SK-N-MC (cell line): ENCODE measurements around the gene PNO1.

Source experiments
- DNase-seq: peaks from one replicate; pipeline ENCODE4 v3.0.0-alpha.2; 2011; ENCODE audit warnings: low read depth, low spot score
- H3K27ac ChIP-seq: fragments of 200-600 bp; sonication (generic); 2 replicates; pipeline ENCODE4 v1.5.1; 2016; ENCODE audit warnings: mixed run types
- H3K36me3 ChIP-seq: fragments of 200-600 bp; sonication (generic); 2 replicates; pipeline ENCODE4 v1.6.1; 2017; ENCODE audit warnings: antibody characterized with exemption, low read length, mixed read lengths; ENCODE audit not compliant: insufficient read depth
- H3K4me3 ChIP-seq: fragments of 200-600 bp; sonication (generic); 2 replicates; pipeline ENCODE4 v1.5.1; 2016
- H3K9ac ChIP-seq: fragments of 200-600 bp; sonication (generic); 2 replicates; pipeline ENCODE4 v1.8.0; 2017; ENCODE audit warnings: mixed run types, mixed read lengths; ENCODE audit not compliant: insufficient read length
- H3K9me3 ChIP-seq: fragments of 200-600 bp; sonication (generic); 2 replicates; pipeline ENCODE4 v1.6.1; 2017; ENCODE audit warnings: low read depth, mild to moderate bottlenecking, antibody characterized with exemption, low read length, moderate library complexity, mixed read lengths
- EZH2 ChIP-seq: fragments of 200-600 bp; sonication (generic); IDR thresholded peaks from one replicate; pipeline ENCODE4 v1.6.1; 2017; ENCODE audit warnings: antibody characterized with exemption
- FOXP2 ChIP-seq: optimal IDR thresholded peaks from 2 replicates; pipeline ENCODE3; 2011; ENCODE audit warnings: mild to moderate bottlenecking, moderate library complexity; ENCODE audit not compliant: insufficient read depth; ENCODE audit errors: extremely low read length, control extremely low read depth
- POLR2AphosphoS5 ChIP-seq: IDR thresholded peaks from 2 replicates; pipeline ENCODE4 v1.6.1; 2012; ENCODE audit warnings: mild to moderate bottlenecking, low read depth, low read length, borderline replicate concordance

Gene PNO1

GRCh38 chr2:68151037-68151436 is 6.7 kb upstream of the PNO1 start:
- H3K9me3 ChIP-seq, result no peaks in the 10 kb centered on the region
- no peaks in the 10 kb centered on the region for H3K36me3 ChIP-seq
- H3K27ac ChIP-seq, result no peak overlapping the region; the same call in 1 of the 2 replicates
- H3K9ac ChIP-seq, result no peak overlapping the region
- TF ChIP-seq POLR2AphosphoS5 (no peak), FOXP2 (no peak), EZH2 (no peak)
- DNase-seq, result no peak
- no peak overlapping the region for H3K4me3 ChIP-seq

DNA sequence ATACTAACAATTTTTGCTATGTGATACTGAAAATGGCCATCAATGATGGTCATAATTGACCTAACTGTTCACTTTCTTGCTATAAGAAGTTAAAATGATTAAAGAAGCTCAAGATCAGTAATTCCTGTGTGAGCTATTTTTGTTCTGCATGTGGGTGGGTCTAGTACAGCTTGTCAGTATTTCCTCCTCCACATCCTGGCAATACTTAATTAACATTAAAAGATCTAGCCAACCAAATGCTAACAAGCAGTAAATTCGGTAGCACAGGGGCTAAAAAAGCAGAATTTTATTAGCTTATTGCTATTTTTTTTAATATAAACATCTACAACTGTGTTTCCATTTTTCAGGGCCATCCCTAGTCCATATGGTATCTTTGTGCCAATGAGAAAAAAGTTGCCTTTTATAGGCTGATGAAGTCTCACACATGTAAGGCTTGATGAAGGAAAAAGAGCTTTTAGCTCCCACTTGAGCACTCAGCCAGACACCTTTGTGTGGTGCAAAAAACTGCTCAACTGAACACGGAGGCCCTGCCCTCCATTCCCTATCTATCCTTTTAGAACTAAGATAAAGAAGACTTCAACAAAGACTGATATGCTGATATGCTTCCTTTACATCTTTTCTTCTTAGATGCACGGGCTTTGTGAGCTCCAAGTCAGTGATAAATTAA is 4.9 kb upstream of the PNO1 start:
- Histone ChIP-seq H3K9ac (no peak overlapping the region), H3K27ac (no peak overlapping the region), H3K9me3 (no peaks in the 10 kb centered on the region), H3K4me3 (no peak overlapping the region), H3K36me3 (no peaks in the 10 kb centered on the region)
- no peak for DNase-seq
- TF ChIP-seq POLR2AphosphoS5, result no peak
- TF ChIP-seq EZH2, result no peak
- no peak for TF ChIP-seq FOXP2

- Histone ChIP-seq H3K27ac (no peak overlapping the region), H3K9me3 (no peaks in the 10 kb centered on the region), H3K36me3 (peaks cover 14% of the 10 kb centered on the region), H3K9ac (no peak overlapping the region), H3K4me3 (no peak overlapping the region)
- TF ChIP-seq FOXP2, result no peak
- TF ChIP-seq EZH2, result no peak
- no peak for TF ChIP-seq POLR2AphosphoS5
- DNase-seq, result no peak
Measured at GRCh38 chr2:68155618-68156017, 2.1 kb upstream of the PNO1 start.

- Histone ChIP-seq H3K4me3 (peak overlapping the region; percentile 94), H3K36me3 (peaks cover 22% of the 10 kb centered on the region), H3K9me3 (no peaks in the 10 kb centered on the region), H3K27ac (no peak overlapping the region), H3K9ac (peak overlapping the region; percentile 94)
- TF ChIP-seq FOXP2 (no peak), POLR2AphosphoS5 (no peak), EZH2 (no peak)
- no peak for DNase-seq
Measured at GRCh38 chr2:68156419-68156818, 1.3 kb upstream of the PNO1 start.

GRCh38 chr2:68157002-68157401 is 686 bp upstream of the PNO1 start:
- DNase-seq, result no peak
- TF ChIP-seq FOXP2, result no peak
- no peak for TF ChIP-seq POLR2AphosphoS5
- no peak for TF ChIP-seq EZH2

DNA sequence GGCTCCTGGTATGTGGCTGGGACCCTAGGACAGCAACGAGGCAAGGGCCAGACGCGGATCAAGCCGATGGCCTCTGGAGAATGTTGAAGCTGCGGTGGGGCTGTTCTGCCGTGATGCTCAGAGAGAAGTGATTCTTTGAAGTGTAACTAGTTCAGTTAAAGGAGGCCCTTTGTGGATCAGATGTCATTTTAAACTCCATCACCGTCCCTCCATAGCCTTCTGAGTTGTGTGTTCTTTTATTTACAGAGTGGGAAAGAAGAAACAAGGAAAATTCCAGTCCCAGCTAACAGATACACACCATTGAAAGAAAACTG is 403 bp downstream of the PNO1 start:
- H3K4me3 ChIP-seq, result peak overlapping the region; percentile 94
- peaks cover 37% of the 10 kb centered on the region for H3K36me3 ChIP-seq
- peak overlapping the region; percentile 94 for H3K9ac ChIP-seq
- no peak for TF ChIP-seq FOXP2
- no peak for TF ChIP-seq POLR2AphosphoS5
- no peak for TF ChIP-seq EZH2
- DNase-seq, result no peak
- H3K9me3 ChIP-seq, result no peaks in the 10 kb centered on the region
- peak overlapping the region; percentile 99 for H3K27ac ChIP-seq

More at GRCh38 chr2:68157002-68157401, 686 bp upstream of the PNO1 start:
- Histone ChIP-seq H3K9me3 (no peaks in the 10 kb centered on the region), H3K9ac (peak overlapping the region; percentile 94), H3K4me3 (peak overlapping the region; percentile 94), H3K36me3 (peaks cover 28% of the 10 kb centered on the region), H3K27ac (peak overlapping the region; percentile 99; the same call in 1 of the 2 replicates)

- no peak for DNase-seq
- H3K27ac ChIP-seq, result no peak overlapping the region
- peaks cover 77% of the 10 kb centered on the region for H3K36me3 ChIP-seq
- H3K4me3 ChIP-seq, result no peak overlapping the region
- no peak for TF ChIP-seq EZH2
- TF ChIP-seq POLR2AphosphoS5, result no peak
- no peak for TF ChIP-seq FOXP2
- no peaks in the 10 kb centered on the region for H3K9me3 ChIP-seq
- H3K9ac ChIP-seq, result no peak overlapping the region
Measured at GRCh38 chr2:68163641-68164040, 6.0 kb downstream of the PNO1 start.

- Histone ChIP-seq H3K27ac (no peak overlapping the region), H3K4me3 (no peak overlapping the region), H3K36me3 (peaks cover 77% of the 10 kb centered on the region), H3K9ac (no peak overlapping the region), H3K9me3 (no peaks in the 10 kb centered on the region)
- DNase-seq, result no peak
- TF ChIP-seq EZH2, result no peak
- TF ChIP-seq FOXP2, result no peak
- no peak for TF ChIP-seq POLR2AphosphoS5
Measured at GRCh38 chr2:68167186-68167585, 9.5 kb downstream of the PNO1 start.

DNA sequence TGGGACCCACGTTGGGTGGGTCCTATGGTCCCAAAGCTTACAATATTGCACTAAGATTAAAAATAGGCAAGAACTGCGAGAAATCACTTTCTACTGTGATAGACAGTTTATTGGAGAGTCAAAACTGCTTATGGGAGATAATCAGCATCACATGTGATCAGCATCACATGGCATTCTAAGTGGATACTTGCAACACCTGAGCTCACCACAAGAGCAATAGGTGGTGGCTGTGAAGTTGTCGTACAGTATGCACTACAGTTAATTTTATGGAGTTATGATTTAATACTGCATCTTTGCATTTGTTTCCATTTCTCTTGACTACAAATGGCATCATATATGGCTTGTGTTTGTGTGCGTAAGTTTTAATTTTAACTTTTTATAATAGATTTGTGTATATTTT is 11.6 kb downstream of the PNO1 start:
- no peak overlapping the region for H3K27ac ChIP-seq
- H3K36me3 ChIP-seq, result peaks cover 77% of the 10 kb centered on the region
- TF ChIP-seq FOXP2, result no peak
- no peak for TF ChIP-seq EZH2
- TF ChIP-seq POLR2AphosphoS5, result no peak
- no peak for DNase-seq
- H3K4me3 ChIP-seq, result no peak overlapping the region
- H3K9ac ChIP-seq, result no peak overlapping the region
- H3K9me3 ChIP-seq, result no peaks in the 10 kb centered on the region
